Measurements from ENCODE around the gene THADA.

- TF ChIP-seq CTCF (conservative IDR thresholded peaks at IDR 0.05 in 1 of 2, IDR thresholded peaks at IDR 0.05 in 1 of 2; ENCODE audit: low read depth in 1 of 2, low read length in 2 of 2) (no peak), EZH2 (IDR thresholded peaks at IDR 0.05; ENCODE audit: low read length, missing control alignments) (no peak)
These were observed 42.4 kb downstream of the THADA start for GRCh38 chr2:43553341-43553855.
